Measurements from ENCODE around the gene ERGIC1. TPM values are rescaled to one million over a fixed set of nuclear protein-coding genes. Genes with fewer than 3 reads are reported as not detected.

The ERGIC1 gene
- total and polyA plus RNA-seq, 2 of the 13 experiments (the other 11 are each of a cell fraction or from before 2014, with no cell fraction given) = 78.5 to 184 TPM

DNA sequence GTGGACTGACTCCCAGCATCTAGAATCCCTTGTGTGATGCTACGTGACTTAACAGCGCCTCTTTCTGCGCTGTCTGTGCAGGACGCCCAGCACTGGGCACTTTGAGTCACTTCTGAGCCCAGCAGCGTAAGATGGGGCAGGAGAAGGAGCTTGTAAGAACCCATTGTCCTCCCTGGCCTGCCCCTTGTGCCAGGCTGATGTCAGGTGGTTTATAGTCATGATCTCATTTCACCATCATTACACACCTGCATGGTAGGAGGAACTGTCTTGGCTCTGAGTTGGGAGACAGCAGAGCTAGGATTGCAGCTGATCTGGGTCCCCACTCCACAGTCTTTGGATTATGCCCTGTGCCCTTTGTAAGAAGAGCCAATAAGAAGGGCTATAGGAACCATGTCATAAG is 12.2 kb downstream of the ERGIC1 start:
- CTCF ChIA-PET (ENCODE audit: low intra/inter-chr PET ratio, low total read pairs) = no interaction called here
- Histone ChIP-seq H4K20me1 (ENCODE audit: insufficient read depth, low read length) (peaks cover 19% of the 10 kb centered on the region), H3K36me3 (replicated peaks in 1 of 2; ENCODE audit: control insufficient read depth in 1 of 2, insufficient read depth in 2 of 2, low read length in 2 of 2) (peaks cover 7 to 16% of the 10 kb centered on the region in 2 experiments; a peak in 4 of 5 replicates), H3K79me2 (ENCODE audit: insufficient read depth, low read length) (peaks cover 86% of the 10 kb centered on the region), H2AFZ (ENCODE audit: low read length) (no peak overlapping the region), H3K4me3 (replicated peaks in 1 of 3; ENCODE audit: insufficient read depth in 1 of 3, low read depth in 2 of 3, low read length in 3 of 3) (no peak overlapping the region), H3K4me1 (ENCODE audit: insufficient read depth, low read length) (peaks cover 63% of the 10 kb centered on the region), H3K9ac (ENCODE audit: insufficient read depth, low read depth, low read length) (no peak overlapping the region), H3K4me2 (ENCODE audit: low read depth, low read length) (no peak overlapping the region), H3K27me3 (ENCODE audit: control insufficient read depth in 1 of 2, insufficient read depth in 2 of 2, low read length in 2 of 2) (no peaks in the 10 kb centered on the region), H3K9me3 (ENCODE audit: low read length) (no peaks in the 10 kb centered on the region), H3K27ac (ENCODE audit: extremely low read length, insufficient read depth, low read length) (no peak overlapping the region)
- intact Hi-C loops (cut with micrococcal nuclease; ENCODE audit: unreplicated experiment) = no loop called here
- TF ChIP-seq CEBPB (IDR thresholded peaks at IDR 0.05; ENCODE audit: borderline replicate concordance, low read depth, low read length) (no peak), SATB2 (CRISPR knock-in tag; IDR thresholded peaks at IDR 0.05) (no peak), TOPORS (CRISPR knock-in tag; IDR thresholded peaks at IDR 0.05) (no peak)
- TF ChIP-seq, protein P1, sequence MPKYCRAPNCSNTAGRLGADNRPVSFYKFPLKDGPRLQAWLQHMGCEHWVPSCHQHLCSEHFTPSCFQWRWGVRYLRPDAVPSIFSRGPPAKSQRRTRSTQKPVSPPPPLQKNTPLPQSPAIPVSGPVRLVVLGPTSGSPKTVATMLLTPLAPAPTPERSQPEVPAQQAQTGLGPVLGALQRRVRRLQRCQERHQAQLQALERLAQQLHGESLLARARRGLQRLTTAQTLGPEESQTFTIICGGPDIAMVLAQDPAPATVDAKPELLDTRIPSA (CRISPR knock-in tag; IDR thresholded peaks at IDR 0.05; ENCODE audit: borderline replicate concordance) = no peak
- no peak for FAIRE-seq
- POLR2A ChIA-PET = interaction anchor here (0.7 kb wide), 1 partner anchor 13 kb away, joined by 3 read pairs; no protein-coding TSS in a partner anchor
- ATAC-seq = no peak
- 100% methylated on average over 5 of the region's 5 CpGs for WGBS (ENCODE audit: low lambda C conversion rate)
- no peak for DNase-seq (ENCODE audit: low spot score)
- in situ Hi-C loops (cut with HindIII; ENCODE audit: extremely low pct_ligation_motif_present, low pct_unique_long_range_greater_than_20kb) = no loop called here
- BruUV-seq (replicated peaks) = no TSS peak

DNA sequence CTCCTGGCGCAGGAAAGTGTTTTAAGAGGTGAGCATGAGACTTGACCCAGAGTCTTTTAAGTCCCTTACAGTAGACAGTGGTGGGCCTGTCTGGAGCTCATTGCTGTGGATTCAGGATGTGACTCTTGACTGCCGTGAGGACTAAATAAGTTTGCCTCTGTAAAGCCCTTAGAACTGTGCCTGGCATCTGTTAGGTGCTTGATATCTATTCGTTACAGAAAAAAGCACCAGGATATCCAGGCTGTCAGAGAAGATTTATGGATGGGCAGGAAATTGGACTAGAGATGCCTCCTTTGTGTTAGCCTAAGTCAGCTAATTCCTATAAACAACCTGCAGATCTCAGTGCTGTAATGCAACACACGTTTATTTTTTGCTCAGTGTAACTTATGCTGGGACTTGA is 12.6 kb downstream of the ERGIC1 start:
- ATAC-seq (no peak), FAIRE-seq (no peak), DNase-seq (ENCODE audit: low spot score) (no peak)
- H3K27me3 ChIP-seq (ENCODE audit: control insufficient read depth in 1 of 2, insufficient read depth in 2 of 2, low read length in 2 of 2) = no peaks in the 10 kb centered on the region
- no peak overlapping the region for H2AFZ ChIP-seq (ENCODE audit: low read length)
- no peak overlapping the region for H3K4me3 ChIP-seq (replicated peaks in 1 of 3; ENCODE audit: insufficient read depth in 1 of 3, low read depth in 2 of 3, low read length in 3 of 3)
- H3K9me3 ChIP-seq (ENCODE audit: low read length) = no peaks in the 10 kb centered on the region
- H3K79me2 ChIP-seq (ENCODE audit: insufficient read depth, low read length) = peaks cover 86% of the 10 kb centered on the region
- intact Hi-C loops (cut with micrococcal nuclease; ENCODE audit: unreplicated experiment) (no loop called here), in situ Hi-C loops (cut with HindIII; ENCODE audit: extremely low pct_ligation_motif_present, low pct_unique_long_range_greater_than_20kb) (no loop called here)
- H3K4me2 ChIP-seq (ENCODE audit: low read depth, low read length) = no peak overlapping the region
- H3K27ac ChIP-seq (ENCODE audit: extremely low read length, insufficient read depth, low read length) = peak overlapping the region; percentile 11
- BruUV-seq (replicated peaks) = no TSS peak
- H4K20me1 ChIP-seq (ENCODE audit: insufficient read depth, low read length) = peaks cover 17% of the 10 kb centered on the region
- TF ChIP-seq ZNF160 (CRISPR knock-in tag; IDR thresholded peaks at IDR 0.05) = no peak
- no peak for TF ChIP-seq TBX2 (CRISPR knock-in tag; IDR thresholded peaks at IDR 0.05; ENCODE audit: borderline replicate concordance)
- no peak for TF ChIP-seq ZNF121 (CRISPR knock-in tag; IDR thresholded peaks at IDR 0.05)
- TF ChIP-seq CBFB (CRISPR knock-in tag; IDR thresholded peaks at IDR 0.05) = no peak
- TF ChIP-seq, protein P2, sequence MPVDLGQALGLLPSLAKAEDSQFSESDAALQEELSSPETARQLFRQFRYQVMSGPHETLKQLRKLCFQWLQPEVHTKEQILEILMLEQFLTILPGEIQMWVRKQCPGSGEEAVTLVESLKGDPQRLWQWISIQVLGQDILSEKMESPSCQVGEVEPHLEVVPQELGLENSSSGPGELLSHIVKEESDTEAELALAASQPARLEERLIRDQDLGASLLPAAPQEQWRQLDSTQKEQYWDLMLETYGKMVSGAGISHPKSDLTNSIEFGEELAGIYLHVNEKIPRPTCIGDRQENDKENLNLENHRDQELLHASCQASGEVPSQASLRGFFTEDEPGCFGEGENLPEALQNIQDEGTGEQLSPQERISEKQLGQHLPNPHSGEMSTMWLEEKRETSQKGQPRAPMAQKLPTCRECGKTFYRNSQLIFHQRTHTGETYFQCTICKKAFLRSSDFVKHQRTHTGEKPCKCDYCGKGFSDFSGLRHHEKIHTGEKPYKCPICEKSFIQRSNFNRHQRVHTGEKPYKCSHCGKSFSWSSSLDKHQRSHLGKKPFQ (CRISPR knock-in tag; IDR thresholded peaks at IDR 0.05; ENCODE audit: insufficient replicate concordance) = peak; percentile 30
- TF ChIP-seq XBP1 (CRISPR knock-in tag; IDR thresholded peaks at IDR 0.05) = no peak
- no peak for TF ChIP-seq JUND (CRISPR knock-in tag; IDR thresholded peaks at IDR 0.05)
- TF ChIP-seq IKZF1 (IDR thresholded peaks at IDR 0.05) = no peak
- H3K9ac ChIP-seq (ENCODE audit: insufficient read depth, low read depth, low read length) = no peak overlapping the region
- peaks cover 7 to 16% of the 10 kb centered on the region in 2 experiments; a peak in 4 of 5 replicates for H3K36me3 ChIP-seq (replicated peaks in 1 of 2; ENCODE audit: control insufficient read depth in 1 of 2, insufficient read depth in 2 of 2, low read length in 2 of 2)
- ChIA-PET POLR2A (interaction anchor here (0.7 kb wide), 1 partner anchor 12 kb away, joined by 3 read pairs; no protein-coding TSS in a partner anchor), CTCF (ENCODE audit: low intra/inter-chr PET ratio, low total read pairs) (no interaction called here)
- H3K4me1 ChIP-seq (ENCODE audit: insufficient read depth, low read length) = peaks cover 68% of the 10 kb centered on the region
- 87% methylated on average over 4 of the region's 4 CpGs for WGBS (ENCODE audit: low lambda C conversion rate)
